Spleen (tissue), 7 donors: ENCODE results near the gene PLAU.

ENCODE experiments used
- CTCF ChIP-seq, 11 experiments: fragments of 200-600 bp in 7 of 11; fragments of 450-650 bp in 4 of 11; sonication (generic) in 4 of 11; IDR thresholded peaks in 8 of 11; conservative IDR thresholded peaks in 3 of 11; 1 replicate in 7 of 11; 2 replicates in 4 of 11; pipeline versions ENCODE4 v1.4.0 to v1.8.0; 2016 to 2021; ENCODE audit warnings: antibody characterized with exemption in 11 of 11, inconsistent platforms in 4 of 11, mild to moderate bottlenecking in 1 of 11
- POLR2AphosphoS5 ChIP-seq, 3 donors: sonication (generic); formaldehyde crosslinking; IDR thresholded peaks; one replicate each; pipeline ENCODE4 v1.5.1; 2017; ENCODE audit warnings: antibody characterized with exemption in 3 of 3
- donor health status: DM: no; HTN: no; CAD: no; lungs with moderate emphysema.
- donor health status: DM: no; HTN: no; CAD: no.
- donor health status: DM: no; HTN: no; CAD: no.

DNA sequence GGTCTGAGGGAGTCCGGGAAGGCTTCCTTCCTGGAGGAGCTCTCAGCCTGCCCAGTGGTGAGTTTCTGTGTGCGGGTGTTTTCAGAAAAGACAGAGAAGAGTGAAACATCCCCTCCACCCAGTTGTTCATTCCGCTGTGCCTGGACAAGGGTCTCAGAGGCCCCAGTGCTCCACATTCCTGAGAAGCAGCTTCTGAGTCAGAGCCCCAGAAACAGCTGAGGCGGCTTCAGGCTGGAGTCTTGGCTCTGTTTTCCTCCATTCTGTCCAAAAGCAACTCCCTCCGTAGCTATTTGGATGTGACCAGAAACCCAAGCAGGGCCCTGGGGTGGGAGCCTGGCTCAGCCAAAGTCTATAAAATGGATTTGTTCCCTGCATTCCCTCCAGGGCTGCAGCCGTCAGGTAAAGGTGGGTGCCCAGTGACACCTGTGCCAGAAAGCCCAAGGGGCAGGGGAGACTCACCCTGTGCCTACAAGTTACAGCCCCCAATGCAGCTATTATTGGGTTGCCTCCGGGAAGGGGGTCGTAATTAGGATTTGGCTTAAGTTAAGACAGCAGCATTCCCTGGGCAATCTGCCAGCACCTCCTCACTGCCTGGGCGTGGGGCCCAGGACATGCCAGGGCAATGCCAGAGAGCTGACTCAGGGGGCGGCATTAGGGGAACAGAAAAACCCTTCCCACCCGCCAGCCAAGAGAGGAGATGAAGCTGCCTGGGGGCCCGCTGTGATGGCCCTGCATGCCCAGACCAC lies 23.5 kb upstream of the PLAU start:
- TF ChIP-seq POLR2AphosphoS5 (IDR thresholded peaks at IDR 0.05) (peak in 1 of 3 donors; percentile 34), CTCF (IDR thresholded peaks at IDR 0.05 in 8 of 11, conservative IDR thresholded peaks at IDR 0.05 in 3 of 11) (no peak)
